Natural killer cell treated with Interleukin-12 subunit alpha and Interleukin-12 subunit beta and Interleukin-15 and Interleukin-18, amount 100 ng/mL, for 72 hours (primary cell): ENCODE measurements around the gene HIRA. TPM values are rescaled to one million over a fixed set of nuclear protein-coding genes. Genes with fewer than 3 reads are reported as not detected.

ENCODE experiments used
- ATAC-seq, 2 donors: fragments of 150-1000 bp; cut with Tn5 transposase in 1 of 2; sonication (Bioruptor Pico), chemical (Tn5 transposase) in 1 of 2; 2 replicates each; pipeline ENCODE4 v1.10.0; 2021
- DNase-seq: peaks from one replicate; pipeline ENCODE4 v3.0.0; 2022; ENCODE audit warnings: low spot score
- H3K27ac Mint-ChIP-seq, 2 donors: 1 replicate in 1 of 2; 2 replicates in 1 of 2; pipeline ENCODE4 v1.8.0; 2022; ENCODE audit warnings: mixed read lengths in 2 of 2, mild to moderate bottlenecking in 1 of 2, moderate library complexity in 1 of 2
- H3K27me3 Mint-ChIP-seq, 2 donors: 1 replicate in 1 of 2; 2 replicates in 1 of 2; pipeline ENCODE4 v1.8.0; 2022; ENCODE audit warnings: mixed read lengths in 2 of 2
- H3K36me3 Mint-ChIP-seq: one replicate; pipeline ENCODE4 v1.8.0; 2022; ENCODE audit warnings: mixed read lengths
- H3K4me1 Mint-ChIP-seq, 2 donors: 1 replicate in 1 of 2; 2 replicates in 1 of 2; pipeline ENCODE4 v1.8.0; 2022; ENCODE audit warnings: low read depth in 2 of 2, mixed read lengths in 2 of 2, mild to moderate bottlenecking in 1 of 2
- H3K4me3 Mint-ChIP-seq: one replicate; pipeline ENCODE4 v1.8.0; 2022; ENCODE audit warnings: mixed read lengths
- H3K9me3 Mint-ChIP-seq: 2 replicates; pipeline ENCODE4 v1.8.0; 2022; ENCODE audit warnings: mixed read lengths
- total RNA-seq, 2 donors: library from RNA; stranded (reverse); gene quantifications; one replicate each; pipeline ENCODE4 v1.2.3, GENCODE V29; 2022

Gene HIRA
- total RNA-seq, 2 donors from 2014 or later, result 40.5 to 62.7 TPM

- Mint-ChIP-seq H3K27me3 (no peaks in the 10 kb centered on the region), H3K4me1 (peaks cover 0 to 5% of the 10 kb centered on the region in 2 donors), H3K9me3 (no peaks in the 10 kb centered on the region), H3K27ac (no peak overlapping the region), H3K4me3 (no peak overlapping the region), H3K36me3 (peaks cover 20% of the 10 kb centered on the region)
- DNase-seq (no peak), ATAC-seq (no peak)
These were observed 69.9 kb downstream of the HIRA start for GRCh38 chr22:19361501-19362103.

- no peak overlapping the region for H3K4me3 Mint-ChIP-seq
- no peak overlapping the region for H3K27ac Mint-ChIP-seq
- no peak for ATAC-seq
- H3K36me3 Mint-ChIP-seq, result peaks cover 15% of the 10 kb centered on the region
- no peak for DNase-seq
- H3K4me1 Mint-ChIP-seq, result peaks cover 0 to 5% of the 10 kb centered on the region in 2 donors
- H3K9me3 Mint-ChIP-seq, result no peaks in the 10 kb centered on the region
- H3K27me3 Mint-ChIP-seq, result no peaks in the 10 kb centered on the region
These were observed 70.7 kb downstream of the HIRA start for GRCh38 chr22:19360862-19361261.

- DNase-seq (no peak), ATAC-seq (no peak)
- peaks cover 0 to 5% of the 10 kb centered on the region in 2 donors for H3K4me1 Mint-ChIP-seq
- peaks cover 15% of the 10 kb centered on the region for H3K36me3 Mint-ChIP-seq
- H3K27ac Mint-ChIP-seq, result no peak overlapping the region
- no peaks in the 10 kb centered on the region for H3K27me3 Mint-ChIP-seq
- H3K4me3 Mint-ChIP-seq, result no peak overlapping the region
- no peaks in the 10 kb centered on the region for H3K9me3 Mint-ChIP-seq
These were observed 71.2 kb downstream of the HIRA start for GRCh38 chr22:19360300-19360792.

DNA sequence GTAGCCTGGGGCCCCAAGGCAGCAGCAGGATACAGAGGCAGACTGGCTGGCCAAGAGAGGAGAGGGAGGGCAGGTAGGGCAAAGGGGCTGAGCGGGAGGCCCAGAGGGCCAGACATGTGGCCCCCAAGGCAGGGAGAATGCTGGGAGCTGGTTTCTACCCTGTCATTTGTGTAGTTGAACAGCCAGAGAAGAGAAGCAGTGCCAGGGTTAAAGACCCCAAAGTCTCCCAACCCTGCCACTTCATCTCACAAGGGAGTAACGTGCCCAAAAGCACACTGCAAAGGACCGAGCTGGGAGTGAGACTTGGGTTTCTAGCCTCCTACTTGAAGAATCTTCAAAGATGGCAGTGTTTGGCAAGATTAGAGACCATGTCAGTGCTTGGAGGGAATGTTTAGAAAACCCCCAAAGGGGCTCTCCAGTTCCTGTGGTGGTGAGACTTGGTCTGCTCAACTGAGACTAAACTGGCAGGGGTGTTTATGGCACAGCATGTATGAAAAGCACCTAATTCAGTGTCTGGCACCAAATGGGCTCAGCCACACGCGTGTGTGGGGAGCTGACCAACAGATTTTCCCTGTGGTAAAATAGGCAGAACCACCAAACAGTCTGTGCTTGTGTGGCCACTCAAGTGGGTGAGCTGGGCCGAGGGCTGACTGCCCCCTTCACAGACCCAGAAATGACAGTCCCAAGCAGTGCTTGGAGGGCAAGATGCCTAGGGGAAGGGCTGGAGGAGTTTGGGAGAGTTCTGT, 71.8 kb downstream of the HIRA start:
- H3K27me3 Mint-ChIP-seq, result no peaks in the 10 kb centered on the region
- ATAC-seq, result no peak
- no peak overlapping the region for H3K27ac Mint-ChIP-seq
- peaks cover 0 to 5% of the 10 kb centered on the region in 2 donors for H3K4me1 Mint-ChIP-seq
- no peak for DNase-seq
- H3K36me3 Mint-ChIP-seq, result peaks cover 15% of the 10 kb centered on the region
- no peaks in the 10 kb centered on the region for H3K9me3 Mint-ChIP-seq
- no peak overlapping the region for H3K4me3 Mint-ChIP-seq

- peaks cover 0 to 5% of the 10 kb centered on the region in 2 donors for H3K4me1 Mint-ChIP-seq
- no peak overlapping the region for H3K27ac Mint-ChIP-seq
- DNase-seq (no peak), ATAC-seq (no peak)
- peaks cover 15% of the 10 kb centered on the region for H3K36me3 Mint-ChIP-seq
- H3K9me3 Mint-ChIP-seq, result no peaks in the 10 kb centered on the region
- H3K27me3 Mint-ChIP-seq, result no peaks in the 10 kb centered on the region
- H3K4me3 Mint-ChIP-seq, result no peak overlapping the region
These were observed 72.6 kb downstream of the HIRA start for GRCh38 chr22:19358703-19359553.

- Mint-ChIP-seq H3K36me3 (peaks cover 15% of the 10 kb centered on the region), H3K4me3 (no peak overlapping the region), H3K27ac (peak overlapping the region in 1 of 2 donors; percentile 68), H3K9me3 (no peaks in the 10 kb centered on the region), H3K4me1 (peaks cover 0 to 5% of the 10 kb centered on the region in 2 donors), H3K27me3 (no peaks in the 10 kb centered on the region)
- no peak for DNase-seq
- ATAC-seq, result no peak
These were observed 73.3 kb downstream of the HIRA start for GRCh38 chr22:19358195-19358594.

GRCh38 chr22:19357270-19358105, 74.0 kb downstream of the HIRA start:
- no peak for ATAC-seq
- no peak for DNase-seq
- Mint-ChIP-seq H3K36me3 (peaks cover 15% of the 10 kb centered on the region), H3K9me3 (no peaks in the 10 kb centered on the region), H3K4me1 (peaks cover 0 to 5% of the 10 kb centered on the region in 2 donors), H3K27me3 (no peaks in the 10 kb centered on the region), H3K27ac (peak overlapping the region in 1 of 2 donors; percentile 68), H3K4me3 (no peak overlapping the region)

DNA sequence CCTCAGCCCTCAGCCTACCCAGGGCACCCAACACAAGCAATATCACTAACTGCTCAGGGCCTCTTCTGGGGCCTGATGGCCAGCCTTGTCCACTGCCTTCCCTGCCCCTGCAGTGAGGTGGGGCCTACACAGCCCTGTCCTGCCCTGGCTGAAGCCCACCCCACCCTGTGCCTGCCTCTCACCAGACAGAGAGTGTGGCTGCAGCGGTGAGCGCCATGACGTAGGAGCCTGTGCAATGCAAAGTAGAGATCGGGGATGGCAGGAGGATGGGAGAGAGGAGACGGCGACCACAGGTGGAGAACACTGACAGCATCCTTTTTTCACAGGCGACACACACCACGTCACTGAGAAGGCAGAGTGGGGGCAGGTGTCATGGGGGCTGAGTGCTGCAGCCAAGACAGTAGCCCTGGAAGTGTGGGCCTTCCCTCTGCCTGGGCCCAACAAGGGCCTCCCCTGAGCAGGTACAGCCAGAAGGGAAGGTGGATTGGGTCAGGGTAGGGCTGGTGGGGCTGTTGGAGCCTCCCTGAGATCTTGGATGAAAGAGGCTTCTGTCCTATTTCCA, 74.7 kb downstream of the HIRA start:
- no peaks in the 10 kb centered on the region for H3K27me3 Mint-ChIP-seq
- peaks cover 12% of the 10 kb centered on the region for H3K36me3 Mint-ChIP-seq
- H3K4me1 Mint-ChIP-seq, result peaks cover 0 to 8% of the 10 kb centered on the region in 2 donors
- H3K4me3 Mint-ChIP-seq, result no peak overlapping the region
- ATAC-seq, result no peak
- DNase-seq, result no peak
- no peaks in the 10 kb centered on the region for H3K9me3 Mint-ChIP-seq
- H3K27ac Mint-ChIP-seq, result no peak overlapping the region

- H3K9me3 Mint-ChIP-seq, result no peaks in the 10 kb centered on the region
- peaks cover 17% of the 10 kb centered on the region for H3K36me3 Mint-ChIP-seq
- H3K4me1 Mint-ChIP-seq, result peaks cover 0 to 8% of the 10 kb centered on the region in 2 donors
- no peak overlapping the region for H3K27ac Mint-ChIP-seq
- H3K4me3 Mint-ChIP-seq, result no peak overlapping the region
- ATAC-seq (no peak), DNase-seq (no peak)
- no peaks in the 10 kb centered on the region for H3K27me3 Mint-ChIP-seq
These were observed 75.9 kb downstream of the HIRA start for GRCh38 chr22:19355413-19356157.

GRCh38 chr22:19354201-19354600, 77.3 kb downstream of the HIRA start:
- Mint-ChIP-seq H3K4me3 (no peak overlapping the region), H3K4me1 (peaks cover 0 to 9% of the 10 kb centered on the region in 2 donors), H3K36me3 (peaks cover 21% of the 10 kb centered on the region), H3K9me3 (no peaks in the 10 kb centered on the region), H3K27me3 (no peaks in the 10 kb centered on the region), H3K27ac (no peak overlapping the region)
- ATAC-seq, result no peak
- no peak for DNase-seq

DNA sequence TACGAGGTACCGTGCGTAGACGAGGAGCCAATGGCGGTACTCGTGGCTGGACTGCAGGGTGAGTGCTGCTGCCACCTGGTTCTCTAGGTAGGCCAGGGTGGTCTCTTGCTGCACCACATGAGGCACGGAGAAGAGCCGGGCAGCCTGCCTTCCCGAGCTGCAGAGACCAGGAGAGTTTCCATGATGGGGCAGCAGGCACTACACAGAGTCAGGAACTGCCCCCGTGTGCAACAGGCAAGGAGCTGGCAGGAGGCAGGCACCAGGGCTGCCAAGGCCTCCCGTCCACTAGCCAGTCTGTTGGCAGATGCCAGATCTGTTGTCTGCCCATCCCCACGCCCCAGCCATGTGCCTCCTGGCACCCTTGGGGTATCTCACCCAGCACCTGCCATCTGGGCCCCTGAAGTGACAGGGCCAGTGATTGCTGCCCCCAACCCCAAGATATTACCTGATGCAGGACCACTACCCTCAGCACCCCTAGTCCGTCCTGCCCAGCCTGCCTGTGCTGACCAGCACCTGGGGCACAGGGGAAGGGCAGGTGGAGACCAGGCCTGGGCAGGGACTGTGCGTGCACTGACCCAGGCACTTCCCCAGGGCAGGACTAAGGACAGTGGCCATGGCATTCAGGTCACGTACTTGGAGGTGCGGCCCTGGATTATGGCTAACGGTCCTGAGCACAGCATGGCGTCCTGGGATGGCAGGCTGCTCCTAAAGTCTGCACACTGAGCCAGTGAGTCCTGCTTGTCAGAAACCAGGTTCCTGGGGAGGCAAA, 78.0 kb downstream of the HIRA start:
- ATAC-seq (no peak), DNase-seq (no peak)
- Mint-ChIP-seq H3K4me3 (no peak overlapping the region), H3K4me1 (peaks cover 0 to 9% of the 10 kb centered on the region in 2 donors), H3K36me3 (peaks cover 21% of the 10 kb centered on the region), H3K27me3 (no peaks in the 10 kb centered on the region), H3K27ac (no peak overlapping the region), H3K9me3 (no peaks in the 10 kb centered on the region)

- no peaks in the 10 kb centered on the region for H3K27me3 Mint-ChIP-seq
- H3K4me3 Mint-ChIP-seq, result no peak overlapping the region
- H3K27ac Mint-ChIP-seq, result no peak overlapping the region
- peaks cover 21% of the 10 kb centered on the region for H3K36me3 Mint-ChIP-seq
- DNase-seq (no peak), ATAC-seq (no peak)
- H3K9me3 Mint-ChIP-seq, result no peaks in the 10 kb centered on the region
- H3K4me1 Mint-ChIP-seq, result peaks cover 0 to 9% of the 10 kb centered on the region in 2 donors
These were observed 78.8 kb downstream of the HIRA start for GRCh38 chr22:19352766-19353165.
